Measurements from ENCODE around the gene SOBP.

The SOBP gene

GRCh38 chr6:107539849-107540464, 50.0 kb downstream of the SOBP start:
- TF ChIP-seq CTCF (IDR thresholded peaks at IDR 0.05; ENCODE audit: extremely low read depth, missing control alignments) = no peak
- no peak for DNase-seq (ENCODE audit: low spot score)

- no peak for TF ChIP-seq CTCF (IDR thresholded peaks at IDR 0.05; ENCODE audit: extremely low read depth, missing control alignments)
- DNase-seq (ENCODE audit: low spot score) = no peak
These were observed 50.5 kb downstream of the SOBP start for GRCh38 chr6:107540465-107540857.

- DNase-seq (ENCODE audit: low spot score) = no peak
- no peak for TF ChIP-seq CTCF (IDR thresholded peaks at IDR 0.05; ENCODE audit: extremely low read depth, missing control alignments)
These were observed 52.3 kb downstream of the SOBP start for GRCh38 chr6:107542192-107542668.

GRCh38 chr6:107543088-107543487, 53.2 kb downstream of the SOBP start:
- DNase-seq (ENCODE audit: low spot score) = no peak
- TF ChIP-seq CTCF (IDR thresholded peaks at IDR 0.05; ENCODE audit: extremely low read depth, missing control alignments) = no peak

GRCh38 chr6:107543567-107543966, 53.6 kb downstream of the SOBP start:
- no peak for DNase-seq (ENCODE audit: low spot score)
- no peak for TF ChIP-seq CTCF (IDR thresholded peaks at IDR 0.05; ENCODE audit: extremely low read depth, missing control alignments)

- no peak for DNase-seq (ENCODE audit: low spot score)
These were observed 55.8 kb downstream of the SOBP start for GRCh38 chr6:107545763-107546162.

More at GRCh38 chr6:107545763-107546162, 55.8 kb downstream of the SOBP start:
- TF ChIP-seq CTCF (IDR thresholded peaks at IDR 0.05; ENCODE audit: extremely low read depth, missing control alignments) = no peak

Data from GM20000 (cell line).